ENCODE results near the gene PLIN4.
A peak's percentile ranks its signal among the peaks of the same experiment; 100 is the strongest.
"Not testable (repeated sequence)": the region's sequence is repeated elsewhere in the genome, so short reads cannot be mapped to it uniquely, and the experiment has no call there.

Gene PLIN4

GRCh38 chr19:4547303-4548237, 29.3 kb upstream of the PLIN4 start:
- no peak for DNase-seq

GRCh38 chr19:4543842-4544647, 25.8 kb upstream of the PLIN4 start:
- no peak for DNase-seq

- no peak for DNase-seq
These were observed 24.9 kb upstream of the PLIN4 start for GRCh38 chr19:4542896-4543841.

- DNase-seq: not testable (repeated sequence)
These were observed 23.5 kb upstream of the PLIN4 start for GRCh38 chr19:4541806-4542145.

GRCh38 chr19:4541114-4541805, 23.0 kb upstream of the PLIN4 start:
- no peak for DNase-seq

GRCh38 chr19:4539693-4540581, 21.7 kb upstream of the PLIN4 start, which contains the start of gene LRG1:
TSS of gene LRG1 (minus strand) at chr19:4540036. CDS start at chr19:4540013, 23 bp downstream.
- no peak for DNase-seq

GRCh38 chr19:4539169-4539692, 20.9 kb upstream of the PLIN4 start:
- DNase-seq: no peak

GRCh38 chr19:4538601-4538954, 20.3 kb upstream of the PLIN4 start:
- DNase-seq: no peak

- DNase-seq: no peak
These were observed 19.8 kb upstream of the PLIN4 start for GRCh38 chr19:4537953-4538600.

- DNase-seq: no peak
These were observed 18.5 kb upstream of the PLIN4 start for GRCh38 chr19:4536798-4537197.

GRCh38 chr19:4534836-4535658, 16.8 kb upstream of the PLIN4 start, which contains the start of gene PLIN5:
TSS of gene PLIN5 (minus strand) at chr19:4535224. CDS start at chr19:4534074, 1,150 bp downstream.
- DNase-seq: peak in 42 of 51 donors; percentile 11 to 84 (median 62)

GRCh38 chr19:4533835-4534424, 15.6 kb upstream of the PLIN4 start:
- DNase-seq: no peak

- no peak for DNase-seq
These were observed 15.0 kb upstream of the PLIN4 start for GRCh38 chr19:4533334-4533733.

GRCh38 chr19:4531562-4532165, 13.4 kb upstream of the PLIN4 start:
- no peak for DNase-seq

GRCh38 chr19:4529924-4530522, 11.7 kb upstream of the PLIN4 start:
- DNase-seq: no peak

GRCh38 chr19:4528843-4529242, 10.6 kb upstream of the PLIN4 start:
- DNase-seq: no peak

- not testable (repeated sequence) for DNase-seq
These were observed 9.1 kb upstream of the PLIN4 start for GRCh38 chr19:4527377-4527776.

All from hypothalamus (tissue), 51 donors.